NK-92 (cell line): ENCODE data around the gene MDP1.
A peak's percentile ranks its signal among the peaks of the same experiment; 100 is the strongest.
"Not testable (repeated sequence)": the region's sequence is repeated elsewhere in the genome, so short reads cannot be mapped to it uniquely, and the experiment has no call there.

Experiments used
- DNase-seq: peaks from one replicate; lab custom pipeline; 2025; ENCODE audit not compliant: unreplicated experiment; lab: John Stamatoyannopoulos, UW

Gene MDP1

DNA sequence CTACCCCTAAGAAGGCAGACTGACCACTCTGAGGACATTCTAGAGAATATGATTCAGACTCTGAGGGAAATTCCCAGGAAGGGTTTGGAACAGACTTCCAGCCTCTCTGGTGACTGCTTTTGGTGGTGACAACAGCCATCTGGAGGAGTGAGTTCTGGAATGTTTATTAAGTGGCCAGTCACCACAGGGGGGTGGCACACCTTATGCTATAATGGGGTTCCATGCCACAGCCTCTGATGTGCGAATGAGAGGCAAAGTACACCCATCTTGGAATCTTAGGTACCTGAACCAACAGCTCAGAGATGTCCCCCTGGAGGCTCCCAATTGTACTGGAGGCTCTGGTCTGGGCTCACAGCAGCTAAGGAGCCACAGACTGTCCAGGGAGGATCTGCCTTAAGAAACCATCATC, 36.0 kb upstream of the MDP1 start:
- no peak for DNase-seq

DNA sequence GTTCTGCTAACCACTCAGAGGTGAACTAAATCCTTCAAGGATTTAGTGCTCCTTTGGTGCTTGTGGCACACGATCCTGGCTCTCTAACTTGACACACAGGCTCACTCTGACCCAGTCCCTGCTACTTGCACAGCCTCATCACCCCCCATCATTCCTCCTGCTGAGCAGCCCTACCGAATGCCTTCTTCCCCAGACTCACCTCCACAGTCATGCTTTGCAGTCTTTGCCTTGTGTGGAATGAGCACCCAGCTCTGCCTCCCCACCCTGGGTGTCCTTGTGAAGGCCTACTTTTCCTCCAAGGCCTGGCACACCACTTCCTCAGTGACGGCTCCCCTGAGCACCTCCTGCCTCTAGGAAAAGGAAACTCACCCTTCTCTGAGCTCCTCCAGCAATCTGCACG, 34.5 kb upstream of the MDP1 start:
- DNase-seq = no peak

- DNase-seq = no peak
Observed at GRCh38 chr14:24249230-24250021, 33.6 kb upstream of the MDP1 start.

DNA sequence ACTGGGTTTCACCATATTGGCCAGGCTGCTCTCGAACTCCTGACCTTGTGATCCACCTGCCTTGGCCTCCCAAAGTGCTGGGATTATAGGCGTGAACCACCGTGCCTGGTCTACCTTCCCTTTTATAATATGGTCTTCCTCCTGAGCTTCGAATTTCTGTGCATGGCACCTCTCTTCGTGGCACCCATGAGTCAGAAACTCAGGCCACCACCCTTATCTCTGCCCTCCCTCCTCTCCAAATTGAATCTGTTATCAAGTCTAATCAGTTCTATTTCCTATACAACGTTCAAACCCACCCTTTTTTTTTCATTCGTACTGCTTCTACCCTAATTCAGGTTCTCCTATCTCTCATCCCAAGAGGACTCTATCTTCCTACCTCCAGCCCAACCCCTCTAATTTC, 31.6 kb upstream of the MDP1 start:
- no peak for DNase-seq

DNA sequence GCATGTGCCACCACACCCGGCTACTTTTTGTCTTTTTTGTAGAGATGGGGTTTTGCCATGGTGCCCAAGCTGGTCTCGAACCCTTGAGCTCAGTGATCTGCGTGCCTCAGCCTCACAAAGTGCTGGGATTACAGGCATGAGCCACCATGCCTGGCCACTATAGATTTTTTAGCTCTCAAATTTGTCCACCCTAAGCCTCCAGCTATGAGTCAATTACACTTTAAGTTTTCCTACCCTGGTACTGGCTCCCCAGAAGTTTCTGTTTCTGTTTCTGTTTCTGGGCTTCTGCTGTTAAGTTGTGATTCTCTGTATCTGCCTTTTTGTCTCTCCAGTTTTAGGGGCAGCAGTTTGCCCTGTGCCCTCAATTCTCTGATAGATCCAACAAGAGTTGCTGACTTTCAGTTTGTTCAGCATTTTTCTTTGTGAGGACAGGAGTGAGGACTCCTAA, 30.9 kb upstream of the MDP1 start:
- no peak for DNase-seq

DNA sequence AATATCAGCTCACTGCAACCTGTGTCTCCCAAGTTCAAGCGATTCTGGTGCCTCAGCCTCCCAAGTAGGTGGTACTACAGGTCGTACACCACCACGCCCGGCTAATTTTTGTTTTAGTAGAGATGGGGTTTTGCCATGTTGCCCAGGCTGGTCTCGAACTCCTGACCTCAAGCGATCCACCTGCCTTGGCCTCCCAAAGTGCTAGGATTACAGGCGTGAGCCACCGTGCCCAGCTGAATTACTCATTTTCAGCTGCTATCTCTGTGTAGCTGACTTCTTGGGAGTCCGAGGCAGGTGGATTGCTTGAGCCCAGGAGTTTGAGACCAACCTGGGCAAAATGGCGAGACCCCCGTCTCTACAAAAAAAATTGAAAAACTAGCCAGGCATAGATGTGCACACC, 29.5 kb upstream of the MDP1 start:
- not testable (repeated sequence) for DNase-seq

- DNase-seq = no peak
Observed at GRCh38 chr14:24243336-24243836, 27.5 kb upstream of the MDP1 start.

DNA sequence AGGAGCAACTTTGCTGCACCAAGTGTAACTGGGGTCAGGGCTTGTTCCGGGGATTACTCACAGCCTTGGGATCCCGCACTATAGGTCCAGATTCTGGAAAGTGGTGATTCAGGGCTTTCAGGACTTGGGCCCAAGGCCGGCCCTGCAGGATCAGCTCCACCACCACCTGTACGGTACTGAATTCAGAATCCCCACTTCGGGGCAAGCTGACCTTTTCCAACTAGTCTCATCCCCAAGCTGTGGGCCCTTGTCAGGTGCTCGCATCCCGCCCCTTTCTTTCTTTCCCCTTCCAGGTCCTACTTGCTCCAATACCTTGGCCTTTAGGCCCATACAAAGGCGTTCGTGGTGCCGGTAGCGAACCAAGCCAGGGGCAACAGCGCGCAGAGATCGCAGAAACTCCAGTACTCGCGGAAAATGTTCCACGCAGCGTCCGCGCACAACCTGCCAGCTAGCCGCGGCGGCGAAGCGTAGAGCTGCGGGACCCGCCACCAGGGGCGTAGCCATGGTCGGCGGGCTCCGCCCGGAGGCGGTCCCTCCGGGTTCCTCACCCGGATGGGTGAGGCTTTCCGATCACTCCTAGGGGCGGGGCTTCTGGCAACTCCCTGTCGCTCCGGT, 26.1 kb upstream of the MDP1 start:
- DNase-seq = peak; percentile 75

GRCh38 chr14:24240110-24240918, 24.4 kb upstream of the MDP1 start:
- DNase-seq = no peak

- no peak for DNase-seq
Observed at GRCh38 chr14:24238527-24239037, 22.7 kb upstream of the MDP1 start.

DNA sequence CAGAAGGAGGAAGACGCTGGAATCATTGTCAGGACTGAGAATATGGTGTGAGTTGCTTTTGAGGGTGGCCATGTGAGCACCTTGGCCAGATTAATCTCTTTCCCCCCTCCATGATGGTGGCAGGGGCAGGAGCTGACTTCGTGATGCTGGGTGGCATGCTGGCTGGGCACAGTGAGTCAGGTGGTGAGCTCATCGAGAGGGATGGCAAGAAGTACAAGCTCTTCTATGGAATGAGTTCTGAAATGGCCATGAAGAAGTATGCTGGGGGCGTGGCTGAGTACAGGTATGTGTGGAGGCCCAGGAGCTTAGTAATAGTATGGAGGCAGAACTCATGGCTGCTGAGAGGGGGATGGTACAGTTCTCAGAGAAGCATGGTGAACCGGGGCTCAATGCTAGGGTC, 22.3 kb upstream of the MDP1 start:
- no peak for DNase-seq

- no peak for DNase-seq
Observed at GRCh38 chr14:24237463-24237955, 21.6 kb upstream of the MDP1 start.

DNA sequence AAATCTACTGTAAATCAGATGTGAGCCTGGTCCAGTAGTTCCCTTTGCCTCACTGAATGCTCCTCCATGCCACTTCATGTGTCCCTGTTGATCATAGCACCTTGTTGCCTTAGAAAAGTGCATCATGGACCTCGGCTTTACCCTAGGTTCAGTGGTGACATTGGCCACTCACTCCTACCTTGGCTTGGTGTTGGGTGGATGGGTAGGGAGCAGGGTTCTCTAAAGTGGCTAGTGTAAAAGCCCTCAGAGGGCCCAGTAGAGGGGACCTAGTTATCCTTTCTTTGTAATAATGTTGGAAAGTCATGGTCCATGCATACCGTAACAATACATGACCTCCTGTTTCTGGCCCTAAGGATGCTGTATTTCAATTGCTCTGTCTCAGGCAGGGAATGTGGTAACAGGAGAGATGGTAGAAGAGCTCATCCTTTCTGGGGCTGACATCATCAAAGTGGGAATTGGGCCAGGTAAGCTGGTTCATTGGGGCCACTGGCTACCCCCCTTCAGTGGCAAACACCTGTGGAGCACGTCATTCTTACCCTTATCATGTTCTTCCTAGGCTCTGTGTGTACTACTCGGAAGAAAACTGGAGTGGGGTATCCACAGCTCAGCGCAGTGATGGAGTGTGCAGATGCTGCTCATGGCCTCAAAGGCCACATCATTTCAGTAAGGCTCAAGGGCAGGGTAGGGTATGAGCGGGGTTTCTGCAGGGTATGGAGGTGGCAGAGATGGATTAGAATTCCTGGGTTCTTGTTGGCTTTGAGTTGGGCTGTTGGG, 21.0 kb upstream of the MDP1 start:
- no peak for DNase-seq

DNA sequence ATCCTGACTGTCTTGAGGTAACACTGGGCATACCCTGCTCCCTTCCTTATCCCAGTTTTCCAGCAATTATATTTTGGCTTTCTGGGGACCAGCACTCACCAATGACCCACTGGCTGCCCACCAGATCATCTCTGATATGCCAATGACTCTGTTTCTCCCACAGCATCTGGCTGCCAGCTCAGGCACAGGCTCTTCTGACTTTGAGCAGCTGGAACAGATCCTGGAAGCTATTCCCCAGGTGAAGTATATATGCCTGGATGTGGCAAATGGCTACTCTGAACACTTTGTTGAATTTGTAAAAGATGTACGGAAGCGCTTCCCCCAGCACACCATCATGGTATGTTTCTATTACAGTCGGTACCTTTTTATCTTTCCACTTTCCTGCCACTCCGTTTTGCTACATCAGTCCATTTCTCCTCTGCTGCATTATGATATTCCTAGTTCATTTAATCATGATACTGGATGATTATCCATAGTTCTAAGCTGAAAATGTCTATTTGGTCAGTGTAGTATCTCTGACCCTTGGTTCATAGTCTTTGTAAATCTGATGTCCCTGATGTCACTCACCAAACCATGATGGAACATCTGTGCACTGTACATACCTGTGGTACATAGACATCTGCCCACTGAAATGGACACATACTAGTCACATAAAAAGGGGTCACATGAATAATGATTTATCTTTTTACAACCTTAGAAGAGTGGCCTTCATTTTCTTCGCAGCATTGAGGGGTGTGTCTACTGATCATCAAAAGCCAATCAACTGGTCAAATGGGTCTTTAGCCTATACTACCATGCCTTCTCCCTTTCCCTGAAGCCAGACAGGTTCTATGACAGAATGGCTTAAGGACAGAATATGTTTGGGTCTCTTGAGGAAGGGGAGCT, 20.2 kb upstream of the MDP1 start:
- no peak for DNase-seq

- no peak for DNase-seq
Observed at GRCh38 chr14:24234095-24235005, 18.5 kb upstream of the MDP1 start.

DNA sequence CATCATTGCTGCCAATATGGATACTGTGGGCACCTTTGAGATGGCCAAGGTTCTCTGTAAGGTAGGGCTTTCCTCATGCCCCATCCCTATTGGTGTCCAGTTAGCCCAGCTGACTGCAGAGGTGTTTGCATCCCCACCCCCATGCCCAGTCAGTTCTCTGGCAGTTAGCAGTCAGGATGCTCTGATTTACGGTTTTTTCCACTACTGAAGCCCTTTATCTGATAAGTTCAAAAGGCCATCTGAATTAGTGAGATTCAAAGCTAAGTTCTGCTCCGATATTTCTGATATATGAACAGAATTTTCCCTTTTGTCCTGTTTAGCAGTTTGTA, 17.6 kb upstream of the MDP1 start:
- DNase-seq = no peak

- DNase-seq = no peak
Observed at GRCh38 chr14:24232645-24233537, 17.0 kb upstream of the MDP1 start, which contains the start of gene GMPR2. Gene GMPR2, plus strand, starts transcription at chr14:24232929. Its CDS starts 325 bp downstream, at chr14:24233254.
